Activated naive CD4-positive, alpha-beta T cell treated with anti-CD3 and anti-CD28 coated beads for 36 hours (primary cell): Measurements from ENCODE around the gene TMC2. TPM values are rescaled to one million over a fixed set of nuclear protein-coding genes. Genes with fewer than 3 reads are reported as not detected.

Experiments used
- CTCF ChIA-PET: fragments of 350-600 bp; sonication (Branson Sonifier 250); formaldehyde crosslinking; loops from one replicate; lab custom pipeline; 2021; ENCODE audit warnings: antibody characterized with exemption; lab: Charles Lee
- DNase-seq: peaks from one replicate; pipeline ENCODE4 v3.0.0-alpha.2; 2020
- H3K27ac Mint-ChIP-seq: one replicate; pipeline ENCODE4 v1.8.0; 2021; ENCODE audit warnings: mild to moderate bottlenecking, mixed read lengths
- H3K27me3 Mint-ChIP-seq: one replicate; pipeline ENCODE4 v1.8.0; 2021; ENCODE audit warnings: low read depth, mixed read lengths
- H3K36me3 Mint-ChIP-seq: one replicate; pipeline ENCODE4 v1.8.0; 2021; ENCODE audit warnings: low read depth, mixed read lengths
- H3K4me1 Mint-ChIP-seq: one replicate; pipeline ENCODE4 v1.8.0; 2021; ENCODE audit warnings: low read depth, mixed read lengths
- H3K4me3 Mint-ChIP-seq: one replicate; pipeline ENCODE4 v1.8.0; 2021; ENCODE audit warnings: mild to moderate bottlenecking, moderate library complexity, mixed read lengths
- H3K9me3 Mint-ChIP-seq: one replicate; pipeline ENCODE4 v1.8.0; 2021; ENCODE audit warnings: mixed read lengths
- intact Hi-C: fragments of 100-400 bp; cut with micrococcal nuclease; formaldehyde crosslinking; loops from one replicate; pipeline ENCODE4 v1.15.1; 2023
- microRNA-seq: library from miRNA; unstranded; fragments of <30 nt; microRNA quantifications from one replicate; pipeline ENCODE4 v1.2.0, GENCODE V29; 2022; ENCODE audit warnings: borderline microRNAs expressed, borderline replicate concordance
- total RNA-seq, 2 experiments: library from RNA; stranded (reverse); gene quantifications; one replicate each; pipeline ENCODE4 v1.2.3, GENCODE V29; 2021

The TMC2 gene
- total RNA-seq, 2 experiments from 2014 or later, result not detected

GRCh38 chr20:2688041-2688591, 151.7 kb downstream of the TMC2 start:
- no peaks in the 10 kb centered on the region for H3K9me3 Mint-ChIP-seq
- H3K4me1 Mint-ChIP-seq, result peaks cover 15% of the 10 kb centered on the region
- H3K36me3 Mint-ChIP-seq, result peaks cover 3% of the 10 kb centered on the region
- DNase-seq, result peak; percentile 91
- H3K27ac Mint-ChIP-seq, result no peak overlapping the region
- CTCF ChIA-PET, result interaction anchor here (0.6 to 4.5 kb wide), 18 partner anchors 10 to 313 kb away, joined by 3 to 67 read pairs (median 5); no protein-coding TSS in a partner anchor
- peaks cover 14% of the 10 kb centered on the region for H3K27me3 Mint-ChIP-seq
- intact Hi-C loops, result loop anchor here (1.0 to 2.0 kb wide), 5 partner anchors 25 to 313 kb away; no protein-coding TSS in a partner anchor
- no peak overlapping the region for H3K4me3 Mint-ChIP-seq

GRCh38 chr20:2690213-2690612, 153.8 kb downstream of the TMC2 start:
- CTCF ChIA-PET, result interaction anchor here (0.5 to 4.5 kb wide), 4 partner anchors 32 to 62 kb away, joined by 3 to 67 read pairs (median 17); no protein-coding TSS in a partner anchor
- Mint-ChIP-seq H3K4me3 (no peak overlapping the region), H3K27me3 (peaks cover 27% of the 10 kb centered on the region), H3K9me3 (no peaks in the 10 kb centered on the region), H3K27ac (no peak overlapping the region), H3K4me1 (peaks cover 15% of the 10 kb centered on the region), H3K36me3 (peaks cover 3% of the 10 kb centered on the region)
- no peak for DNase-seq
- intact Hi-C loops, result no loop called here

GRCh38 chr20:2690718-2691117, 154.3 kb downstream of the TMC2 start:
- DNase-seq, result no peak
- H3K27ac Mint-ChIP-seq, result no peak overlapping the region
- H3K4me1 Mint-ChIP-seq, result peaks cover 15% of the 10 kb centered on the region
- peaks cover 3% of the 10 kb centered on the region for H3K36me3 Mint-ChIP-seq
- H3K27me3 Mint-ChIP-seq, result peaks cover 31% of the 10 kb centered on the region
- intact Hi-C loops, result no loop called here
- peak overlapping the region; percentile 1 for H3K4me3 Mint-ChIP-seq
- H3K9me3 Mint-ChIP-seq, result no peaks in the 10 kb centered on the region
- CTCF ChIA-PET, result interaction anchor here (0.5 to 3.7 kb wide), 3 partner anchors 31 to 51 kb away, joined by 3 to 10 read pairs (median 3); no protein-coding TSS in a partner anchor

GRCh38 chr20:2691127-2691526, 154.8 kb downstream of the TMC2 start:
- Mint-ChIP-seq H3K4me1 (peaks cover 15% of the 10 kb centered on the region), H3K9me3 (no peaks in the 10 kb centered on the region), H3K27ac (no peak overlapping the region), H3K4me3 (peak overlapping the region; percentile 75), H3K36me3 (peaks cover 3% of the 10 kb centered on the region), H3K27me3 (peaks cover 34% of the 10 kb centered on the region)
- intact Hi-C loops, result no loop called here
- CTCF ChIA-PET, result interaction anchor here (1.1 to 1.2 kb wide), 2 partner anchors 50 to 62 kb away, joined by 3 read pairs; no protein-coding TSS in a partner anchor
- no peak for DNase-seq

Small RNA genes lying within 50 kb of the gene (microRNA-seq; reads per million reads assigned to microRNA genes)
- gene MIR1292, result 53.8 reads per million, percentile 51 among the genes with 10 or more reads in this experiment

Other genes with a start within 250 kb of the TMC2 start
- gene TGM3, start 240.6 kb upstream of the TMC2 start, total RNA-seq, result not detected
- gene TGM6, start 155.7 kb upstream of the TMC2 start, total RNA-seq, result not detected
- gene SNRPB, start 65.8 kb upstream of the TMC2 start, total RNA-seq, result 100 to 1,000 TPM; 422 to 431 TPM
- 1 to 10 TPM; 5.3 to 5.7 TPM for gene ZNF343, start 27.7 kb upstream of the TMC2 start, total RNA-seq
- 100 to 1,000 TPM; 385 to 405 TPM for gene NOP56, start 116.1 kb downstream of the TMC2 start, total RNA-seq
- 100 to 1,000 TPM; 123 to 125 TPM for gene IDH3B, start 127.6 kb downstream of the TMC2 start, total RNA-seq
- gene EBF4, start 156.2 kb downstream of the TMC2 start, total RNA-seq, result 1 to 10 TPM; 3.2 to 3.5 TPM